ENCODE results near the gene P3R3URF.

GRCh38 chr1:46160212-46160611, 16.1 kb downstream of the P3R3URF start:
- TF ChIP-seq CTCF (IDR thresholded peaks at IDR 0.05) (no peak), POLR2AphosphoS5 (IDR thresholded peaks at IDR 0.05) (no peak), POLR2A (IDR thresholded peaks at IDR 0.05) (no peak)

Data from prostate gland (tissue), 2 donors.